Measurements from ENCODE around the gene MED22.
"Not testable (repeated sequence)": the region's sequence is repeated elsewhere in the genome, so short reads cannot be mapped to it uniquely, and the experiment has no call there.

The MED22 gene

DNA sequence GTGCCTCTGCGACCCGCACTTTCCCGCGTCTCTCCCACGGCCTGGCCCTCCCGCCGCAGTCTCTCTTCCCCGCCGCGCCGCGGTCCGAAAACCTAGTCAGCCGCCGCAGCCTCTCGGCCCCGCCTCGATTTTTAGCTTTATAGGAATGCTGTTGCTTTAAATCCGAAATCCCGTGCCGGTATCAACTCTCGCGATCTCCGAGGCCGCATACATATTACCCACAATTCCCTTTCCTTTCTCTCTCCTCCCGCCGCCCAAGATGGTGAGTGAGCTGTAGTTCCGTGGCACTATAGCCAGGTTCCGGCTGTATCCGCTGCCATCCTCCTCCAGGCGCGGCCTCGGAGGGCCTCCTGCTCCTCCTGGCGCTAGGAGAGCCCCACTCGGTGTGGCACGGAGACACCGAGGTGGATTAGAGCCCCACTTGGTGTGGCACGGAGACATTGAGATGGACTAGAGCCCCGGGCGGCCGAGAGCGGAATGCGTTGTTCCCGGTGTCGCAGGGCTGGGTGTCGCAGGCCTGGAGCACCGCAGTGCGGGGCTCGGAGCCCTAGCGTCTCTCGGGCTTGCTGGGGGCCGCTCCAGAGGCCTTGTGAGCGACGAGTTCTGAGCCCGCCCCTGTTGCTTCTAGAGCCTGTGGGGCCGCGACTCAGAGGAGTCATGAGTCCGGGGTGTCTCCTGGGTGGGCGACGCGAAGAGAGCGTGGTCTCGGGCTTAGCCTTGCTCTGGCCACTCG, at the start of gene MED22, which contains the start of gene RPL7A:
Gene MED22, minus strand, starts transcription at position 147 of the 733 bp plus-strand sequence. CDS start 1,469 bp downstream, outside the sequence.
Gene RPL7A, plus strand, starts transcription at position 234 of the 733 bp plus-strand sequence. Its CDS starts 26 bp downstream, at position 260.
- DNase-seq, result peak; percentile 82 to 96

DNA sequence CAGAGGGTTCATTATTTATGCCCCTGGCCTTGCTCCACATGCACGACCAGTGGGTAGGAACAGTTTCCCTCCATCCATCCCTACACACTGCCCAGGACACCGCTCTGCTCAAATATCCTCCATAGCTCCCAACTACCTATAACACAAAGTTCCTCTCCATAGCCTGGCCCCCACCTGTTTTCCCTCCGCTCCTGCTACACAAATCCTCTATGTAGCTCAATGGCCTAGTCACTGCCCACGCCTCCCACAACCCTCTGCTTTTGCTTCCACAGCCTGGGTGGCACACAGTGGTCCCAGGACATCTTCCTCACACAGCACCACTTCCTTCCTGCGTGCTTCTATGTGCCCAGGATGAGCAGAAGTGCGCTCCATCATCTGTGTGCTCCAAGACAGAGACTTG, 49.4 kb upstream of the MED22 start:
- DNase-seq, result no peak

DNA sequence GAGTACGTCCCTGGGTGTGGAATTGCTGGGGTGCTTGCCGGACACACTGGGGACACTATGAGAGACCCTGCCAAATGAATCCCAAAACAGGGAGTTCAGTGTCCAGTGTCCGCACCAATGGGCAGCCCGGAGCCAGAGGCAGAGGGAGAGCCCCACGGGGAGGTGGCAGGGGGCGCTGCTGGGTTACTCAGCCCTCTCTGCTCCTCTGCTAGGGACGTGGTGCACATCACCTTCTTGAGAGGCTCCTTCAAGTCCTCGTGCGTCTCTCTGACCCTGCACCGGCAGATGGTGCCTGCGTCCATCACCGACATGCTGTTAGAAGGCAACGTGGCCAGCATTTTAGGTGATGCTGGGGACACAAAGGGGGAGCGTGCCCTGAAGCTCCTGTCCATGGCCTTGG, 49.0 kb upstream of the MED22 start:
- DNase-seq, result no peak

DNA sequence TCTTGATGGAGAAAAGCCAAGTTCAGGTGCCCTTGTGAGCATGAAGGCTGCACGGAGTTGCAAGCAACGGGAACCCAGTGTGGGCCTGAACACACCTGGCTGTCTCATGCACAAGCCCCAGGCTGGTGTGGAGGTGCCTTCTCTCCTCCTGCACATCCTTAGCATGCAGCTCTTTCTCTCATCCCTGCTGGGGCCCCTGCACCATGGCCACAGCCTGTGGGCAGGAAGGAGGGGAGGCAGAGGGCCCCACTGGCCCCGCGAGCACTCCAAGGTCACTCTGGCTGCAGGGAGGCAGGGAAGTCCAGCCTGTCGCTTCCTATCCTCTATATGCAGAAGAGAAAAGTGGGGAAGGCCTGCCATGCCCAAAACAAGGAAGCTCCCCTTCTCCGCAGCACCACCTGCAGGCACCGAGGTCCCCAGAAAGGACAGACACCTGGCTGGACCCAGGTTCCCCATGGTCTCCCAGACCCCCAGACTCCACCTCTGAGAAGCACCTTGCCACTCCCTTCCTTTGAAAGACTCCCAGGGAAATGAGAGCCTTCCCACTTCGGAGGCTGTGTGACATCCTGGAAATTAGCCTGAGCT, 46.8 kb upstream of the MED22 start:
- no peak for DNase-seq

DNA sequence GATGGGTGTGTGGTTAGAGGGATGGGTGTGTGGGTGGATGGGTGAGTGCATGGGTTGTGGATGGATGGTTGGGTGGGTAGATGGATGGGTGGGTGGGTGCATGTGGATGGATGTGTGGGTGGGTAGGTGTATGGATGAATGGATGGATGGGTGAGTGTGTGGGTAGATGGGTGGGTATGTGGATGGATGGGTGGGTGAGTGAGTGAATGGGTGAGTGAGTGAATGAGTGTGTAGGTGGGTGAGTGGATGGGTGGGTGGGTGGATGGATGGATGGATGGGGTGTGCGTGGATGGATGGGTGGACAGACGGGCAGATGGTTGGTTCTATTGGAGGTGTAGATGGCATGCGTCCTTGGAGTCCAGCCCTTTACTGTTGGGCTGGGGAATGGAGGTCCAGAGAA, 45.5 kb upstream of the MED22 start:
- DNase-seq, result no peak

DNA sequence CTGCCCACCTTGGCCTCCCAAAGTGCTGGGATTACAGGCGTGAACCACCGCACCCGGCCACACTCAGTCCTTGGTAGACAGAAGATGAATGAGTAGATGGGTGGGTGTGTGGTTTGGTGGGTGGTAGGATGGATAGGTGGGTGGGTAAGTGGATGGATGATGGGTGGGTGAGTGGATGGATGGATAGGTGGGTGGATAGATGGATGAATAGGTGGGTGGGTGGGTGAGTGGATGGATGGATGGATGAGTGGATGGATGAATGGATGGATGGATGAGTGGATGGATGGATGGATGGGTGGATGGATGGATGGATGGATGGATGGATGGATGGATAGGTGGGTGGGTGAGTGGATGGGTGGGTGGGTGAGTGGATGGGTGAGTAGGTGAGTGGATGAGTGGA, 44.4 kb upstream of the MED22 start:
- DNase-seq, result not testable (repeated sequence)

DNA sequence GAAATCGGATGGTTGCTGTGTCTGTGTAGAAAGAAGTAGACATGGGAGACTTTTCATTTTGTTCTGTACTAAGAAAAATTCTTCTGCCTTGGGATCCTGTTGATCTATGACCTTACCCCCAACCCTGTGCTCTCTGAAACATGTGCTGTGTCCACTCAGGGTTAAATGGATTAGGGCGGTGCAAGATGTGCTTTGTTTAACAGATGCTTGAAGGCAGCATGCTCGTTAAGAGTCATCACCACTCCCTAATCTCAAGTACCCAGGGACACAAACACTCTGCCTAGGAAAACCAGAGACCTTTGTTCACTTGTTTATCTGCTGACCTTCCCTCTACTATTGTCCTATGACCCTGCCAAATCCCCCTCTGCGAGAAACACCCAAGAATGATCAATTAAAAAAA, 43.5 kb upstream of the MED22 start:
- not testable (repeated sequence) for DNase-seq

DNA sequence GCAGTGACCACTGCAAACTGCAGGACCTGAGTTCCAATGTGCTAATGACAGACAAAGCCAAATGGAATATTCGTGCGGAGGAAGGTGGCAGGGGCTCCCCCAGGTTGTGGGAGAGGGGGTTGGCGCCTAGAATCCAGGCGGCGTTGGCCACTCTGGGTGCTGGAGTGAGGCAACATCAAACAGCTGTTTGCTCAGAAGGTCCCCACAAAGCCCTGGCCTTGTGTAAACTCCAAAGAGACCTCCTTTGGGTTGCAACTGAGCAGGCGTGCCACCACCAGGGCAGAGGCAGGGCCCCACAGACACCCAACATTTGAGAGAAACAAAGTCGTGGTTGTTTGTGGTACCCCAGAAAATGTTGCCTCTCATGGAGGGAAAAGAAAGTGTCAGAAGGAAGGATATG, 42.8 kb upstream of the MED22 start:
- DNase-seq, result no peak

DNA sequence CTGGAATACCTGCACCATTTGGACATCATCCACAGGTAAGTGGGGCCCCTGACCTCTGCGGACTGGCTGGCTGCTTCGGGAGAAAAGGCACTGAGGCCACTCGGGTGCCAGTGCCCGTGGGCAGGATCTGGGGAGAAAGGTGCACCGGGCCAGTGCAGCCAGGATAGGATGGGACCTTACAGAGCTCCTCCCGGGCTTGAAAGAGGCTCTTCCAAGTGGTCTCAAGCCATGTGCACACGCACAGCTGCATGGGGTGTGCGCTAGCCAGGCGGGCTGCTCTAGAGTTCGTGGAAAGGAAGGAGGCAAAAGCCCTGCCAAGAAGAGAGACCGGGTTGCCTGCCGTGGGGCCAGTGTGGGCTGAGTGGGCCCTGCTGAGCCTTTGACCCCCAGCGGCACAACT, 41.6 kb upstream of the MED22 start:
- no peak for DNase-seq

DNA sequence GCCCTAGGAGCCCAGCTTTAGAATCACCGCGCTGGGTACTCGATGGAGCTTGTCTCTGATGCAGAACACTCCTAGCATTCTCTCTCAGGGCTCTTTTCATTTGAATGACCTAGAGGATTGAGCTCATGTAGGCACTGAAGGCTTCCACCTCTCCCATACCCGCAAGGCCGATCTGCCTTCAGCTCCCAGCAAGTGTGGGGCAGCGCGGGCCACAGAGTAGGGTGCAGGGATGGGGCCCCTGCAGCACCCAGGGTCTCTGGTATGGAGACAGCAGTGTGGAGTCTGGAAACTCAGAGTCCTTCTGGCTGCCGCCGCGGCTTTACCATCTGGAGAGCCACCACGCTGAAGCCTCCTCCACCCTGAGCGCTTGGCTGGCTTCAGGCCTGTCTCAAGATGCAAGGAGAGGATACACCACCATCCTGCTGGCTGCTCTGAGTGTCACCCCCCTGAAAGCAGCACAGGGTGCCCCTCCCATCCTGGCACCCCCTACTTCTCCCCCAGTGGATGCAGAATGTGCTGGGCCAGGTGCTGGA, 41.2 kb upstream of the MED22 start:
- no peak for DNase-seq

DNA sequence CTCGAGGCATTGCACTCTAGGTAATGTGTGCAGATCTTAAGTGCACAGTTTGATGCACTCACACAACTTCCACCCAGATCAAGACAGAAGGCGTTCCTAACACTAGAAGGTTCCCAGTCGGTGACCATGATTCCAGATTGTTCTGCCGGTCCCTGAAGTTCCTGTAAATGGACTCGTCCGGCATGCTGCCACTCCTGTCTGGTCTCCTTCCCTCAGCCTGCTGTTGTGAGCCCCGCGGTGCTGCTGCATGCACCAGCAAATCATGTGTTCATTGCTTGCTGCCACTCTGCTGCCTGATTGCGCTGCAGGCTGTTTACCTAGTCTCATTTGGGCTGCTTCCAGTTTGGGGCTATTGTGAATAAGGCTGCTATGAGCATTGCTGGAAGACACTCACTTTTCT, 39.7 kb upstream of the MED22 start:
- no peak for DNase-seq

DNA sequence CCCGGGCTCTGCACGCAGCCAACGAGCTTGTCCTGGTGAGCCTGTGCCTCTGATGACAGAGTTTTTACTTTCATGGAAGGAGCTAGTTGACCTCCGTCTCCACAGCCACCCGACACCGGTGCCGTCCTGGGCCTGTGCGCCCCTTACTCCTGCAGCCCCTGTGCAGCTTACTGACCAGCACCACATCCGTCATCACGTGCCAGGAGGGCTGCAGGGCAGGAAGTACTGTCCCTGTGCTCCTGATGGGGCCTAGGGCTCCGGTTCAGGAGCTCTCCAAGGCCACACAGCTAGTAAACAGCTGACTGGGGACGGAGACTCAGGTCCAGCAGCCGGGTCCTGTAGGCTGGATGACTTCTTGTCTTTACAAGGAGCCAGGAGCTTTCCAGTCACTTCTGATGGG, 38.4 kb upstream of the MED22 start:
- no peak for DNase-seq

DNA sequence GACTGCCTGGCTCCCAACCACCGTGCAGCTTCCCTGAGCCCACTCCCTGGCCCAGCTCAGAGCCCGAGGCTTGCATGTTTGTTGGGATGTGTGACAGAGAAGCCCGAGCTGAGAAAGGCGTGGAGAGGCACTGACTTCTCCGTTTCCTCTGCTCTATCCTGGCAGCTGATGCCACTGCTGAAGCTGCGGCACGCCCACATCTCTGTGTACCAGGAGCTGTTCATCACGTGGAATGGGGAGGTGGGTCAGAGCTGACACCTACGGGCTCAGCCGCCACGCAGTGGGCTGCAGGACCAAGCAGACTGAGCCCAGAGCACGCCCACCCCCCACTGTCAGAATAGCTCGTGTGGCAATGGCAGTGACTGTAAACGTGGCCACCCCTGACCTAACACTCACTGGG, 37.5 kb upstream of the MED22 start:
- DNase-seq, result no peak

DNA sequence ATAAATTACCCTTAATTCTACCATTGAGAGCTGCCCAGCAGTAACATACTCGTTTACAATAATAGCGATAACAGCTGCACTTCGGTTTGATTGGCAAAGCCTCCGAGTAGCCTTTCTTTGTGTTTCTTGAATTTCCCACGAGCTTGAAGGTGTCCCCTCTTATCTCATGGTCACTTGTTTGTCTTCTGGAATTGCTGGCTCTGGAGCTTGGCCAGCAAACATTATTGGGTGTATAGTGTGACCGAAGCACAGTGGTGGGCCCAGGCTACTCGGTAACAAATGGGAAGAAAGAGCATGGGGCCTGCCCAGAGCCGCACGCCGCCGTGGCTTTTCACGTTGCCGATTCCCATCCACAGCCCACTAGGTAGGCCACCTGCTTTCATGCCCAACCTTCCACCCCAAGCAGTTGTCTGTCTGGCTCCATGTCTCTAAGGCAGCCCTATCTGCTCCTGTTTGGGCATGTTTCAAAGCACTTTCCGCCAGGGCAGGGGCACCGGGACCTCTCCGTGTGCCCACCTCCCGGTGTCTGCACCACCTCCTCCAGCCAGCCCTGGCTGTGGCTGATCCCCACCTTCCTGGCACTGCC, 36.9 kb upstream of the MED22 start:
- DNase-seq, result no peak

DNA sequence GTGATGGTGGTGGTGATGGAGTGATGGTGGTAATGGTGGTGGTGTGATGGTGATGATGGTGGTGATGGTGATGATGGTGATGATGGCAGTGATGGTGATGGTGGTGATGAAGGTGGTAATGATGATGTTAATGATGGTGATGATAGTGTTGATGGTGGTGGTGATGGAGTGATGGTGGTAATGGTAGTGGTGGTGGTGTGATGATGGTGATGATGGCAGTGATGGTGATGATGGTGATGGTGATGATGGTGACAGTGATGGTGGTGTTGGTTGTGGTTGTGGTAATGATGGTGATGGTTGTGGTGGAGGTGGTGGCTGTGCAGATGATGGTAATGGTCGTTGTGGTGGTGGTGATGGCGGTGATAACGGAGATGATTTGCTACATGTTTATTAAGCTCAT, 35.5 kb upstream of the MED22 start:
- DNase-seq, result no peak

DNA sequence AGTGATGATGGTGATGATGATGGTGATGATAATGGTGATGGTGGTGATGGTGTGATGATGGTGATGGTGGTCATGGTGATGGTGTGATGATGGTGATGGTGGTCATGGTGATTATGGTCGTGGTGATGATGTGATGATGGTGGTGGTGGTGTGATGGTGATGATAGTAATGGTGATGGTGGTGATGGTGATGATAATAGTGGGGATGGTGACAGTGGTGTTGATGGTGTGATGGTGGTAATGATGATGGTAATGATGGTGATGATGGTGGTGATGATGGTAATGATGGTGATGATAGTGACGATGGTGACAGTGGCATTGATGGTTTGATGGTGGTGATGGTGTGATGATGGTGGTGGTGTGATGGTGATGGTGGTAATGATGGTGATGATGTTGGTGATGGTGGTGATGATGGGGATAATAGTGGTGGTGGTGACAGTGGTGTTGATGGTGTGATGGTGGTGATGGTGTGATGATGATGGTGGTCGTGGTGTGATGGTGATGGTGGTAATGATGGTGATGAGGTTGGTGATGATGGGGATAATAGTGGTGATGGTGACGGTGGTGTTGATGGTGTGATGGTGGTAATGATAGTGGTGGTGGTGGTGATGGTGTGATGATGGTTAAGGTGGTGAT, 34.7 kb upstream of the MED22 start:
- DNase-seq, result no peak

DNA sequence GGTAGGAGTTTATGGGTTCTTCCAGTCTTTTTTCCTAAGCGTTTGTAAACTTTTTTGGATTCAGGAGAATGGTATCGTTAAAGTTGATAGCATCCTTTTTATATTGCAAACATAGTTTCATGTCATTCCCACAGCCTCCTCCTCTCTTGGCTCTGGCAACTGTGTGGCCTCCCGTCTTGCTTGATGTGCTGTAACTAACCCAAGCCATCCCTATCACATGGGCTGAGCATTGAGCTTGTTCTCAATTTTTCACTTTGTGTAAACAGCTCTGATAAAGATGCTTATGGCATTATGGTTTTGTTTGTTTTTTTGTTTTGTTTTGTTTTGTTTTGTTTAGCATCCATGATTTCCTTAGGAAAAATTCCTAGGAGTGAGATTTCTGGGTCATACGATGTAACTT, 32.8 kb upstream of the MED22 start:
- DNase-seq, result no peak

DNA sequence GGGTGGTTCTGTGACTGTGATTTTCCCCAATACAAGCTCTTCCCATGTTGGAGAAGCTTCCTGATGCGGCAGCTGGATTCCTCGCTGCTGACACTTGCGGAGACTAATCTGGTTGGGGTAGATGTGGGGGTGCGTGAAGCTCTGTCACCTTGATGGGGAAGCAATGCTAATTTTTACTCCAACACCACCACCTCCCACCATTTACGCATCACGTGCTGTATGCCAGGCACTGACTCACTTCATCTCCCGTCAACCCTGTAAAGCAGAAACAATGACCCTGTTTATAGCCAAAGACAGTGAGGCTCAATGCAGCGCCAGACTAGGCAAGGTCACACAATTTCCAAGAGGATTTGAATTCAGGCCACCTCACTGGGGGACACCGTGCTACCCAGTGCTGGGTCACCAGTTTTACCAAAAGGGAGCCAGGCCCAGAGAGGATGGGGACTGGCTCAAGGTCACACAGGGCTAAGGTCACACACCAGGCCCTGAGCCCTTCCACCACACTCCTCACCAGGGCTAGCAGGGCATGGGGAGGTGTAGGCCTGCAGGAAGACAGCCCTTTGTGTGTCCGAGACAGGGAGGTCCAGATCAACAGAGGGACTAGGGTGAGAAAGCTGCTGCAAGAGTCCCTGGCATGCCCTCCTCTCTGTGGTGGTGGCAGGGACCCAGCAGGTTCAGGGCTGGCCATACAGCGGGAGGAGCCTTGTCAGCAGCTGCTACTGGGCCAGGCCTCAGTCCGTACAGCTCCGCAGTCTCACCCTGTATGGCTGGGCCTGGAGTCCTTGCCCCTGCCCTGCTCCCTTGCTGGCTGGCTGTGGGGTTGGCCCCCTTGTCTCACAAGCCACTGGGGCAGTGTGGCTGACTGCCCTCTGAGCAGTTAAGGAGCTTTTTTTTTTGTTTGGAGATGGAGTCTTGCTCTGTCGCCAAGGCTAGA, 31.5 kb upstream of the MED22 start:
- no peak for DNase-seq

DNA sequence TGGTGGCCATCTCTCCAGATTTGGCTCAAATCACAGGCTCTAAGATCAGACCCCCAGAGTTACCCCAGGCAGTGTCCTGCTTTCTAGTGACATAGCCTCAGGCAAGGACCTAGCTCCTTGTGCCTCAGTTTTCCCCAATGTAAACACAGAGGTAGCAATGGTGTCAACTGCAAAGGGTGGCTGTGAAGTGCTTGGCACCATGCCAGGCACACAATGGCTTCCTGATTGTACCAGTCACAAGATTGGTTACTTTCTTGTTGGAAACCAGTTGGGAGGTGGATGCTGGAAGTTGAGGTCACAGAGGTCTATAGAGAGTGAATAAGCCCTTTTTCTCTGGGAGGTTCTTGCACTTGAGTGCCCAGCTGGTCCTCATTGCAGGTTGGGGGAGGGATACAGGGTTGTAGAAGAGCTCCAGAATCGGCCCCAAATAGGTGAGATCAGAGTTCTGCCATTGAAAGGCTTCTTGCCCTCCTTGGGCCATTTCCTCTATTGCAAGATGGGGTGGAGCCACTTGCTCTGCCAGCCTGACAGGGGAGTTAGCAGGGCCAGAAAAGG, 30.6 kb upstream of the MED22 start:
- DNase-seq, result no peak

DNA sequence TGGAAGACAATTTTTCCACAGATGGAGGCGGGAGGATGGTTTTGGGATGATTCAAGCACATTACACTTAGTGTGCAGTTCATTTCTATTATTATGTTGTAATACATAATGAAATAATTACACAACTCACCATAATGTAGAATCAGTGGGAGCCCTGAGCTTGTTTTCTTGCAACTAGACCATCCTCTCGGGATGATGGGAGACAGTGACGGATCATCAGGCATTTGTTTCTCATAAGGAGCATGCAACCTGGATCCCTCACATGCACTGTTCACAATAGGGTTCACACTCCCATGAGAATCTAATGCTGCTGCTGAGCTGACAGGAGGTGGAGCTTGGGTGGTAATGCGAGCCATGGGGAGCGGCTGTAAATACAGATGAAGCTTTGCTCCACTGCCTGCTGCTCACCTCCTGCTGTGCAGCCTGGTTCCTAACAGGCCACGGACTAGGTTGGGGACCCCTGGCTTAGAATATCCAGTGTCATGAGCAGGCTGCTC, 29.8 kb upstream of the MED22 start:
- no peak for DNase-seq

DNA sequence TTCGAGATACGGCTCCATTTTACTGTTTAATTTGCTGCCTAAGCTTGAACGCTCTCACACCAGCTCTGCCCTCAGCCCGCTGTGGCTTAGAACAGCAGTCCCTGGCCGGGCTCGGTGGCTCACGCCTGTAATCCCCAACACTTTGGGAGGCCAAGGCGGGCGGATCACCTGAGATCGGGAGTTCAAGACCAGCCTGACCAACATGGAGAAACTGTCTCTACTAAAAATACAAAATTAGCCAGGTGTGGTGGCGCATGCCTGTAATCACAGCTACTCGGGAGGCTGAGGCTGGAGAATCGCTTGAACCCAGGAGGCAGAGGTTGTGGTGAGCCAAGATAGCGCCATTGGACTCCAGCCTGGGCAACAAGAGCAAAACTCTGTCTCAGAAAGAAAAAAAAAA, 29.3 kb upstream of the MED22 start:
- not testable (repeated sequence) for DNase-seq

Data from hippocampal formation (tissue), 2 donors.